Measurements from ENCODE around the gene PCBD2.

The PCBD2 gene

GRCh38 chr5:135009736-135010501, 105.0 kb downstream of the PCBD2 start:
- Mint-ChIP-seq H3K27ac (no peak overlapping the region), H3K9me3 (no peaks in the 10 kb centered on the region), H3K4me1 (ENCODE audit: low read depth) (no peaks in the 10 kb centered on the region), H3K4me3 (no peak overlapping the region), H3K36me3 (ENCODE audit: low read depth) (no peaks in the 10 kb centered on the region), H3K27me3 (ENCODE audit: low read depth) (peaks cover 3% of the 10 kb centered on the region)
- DNase-seq (ENCODE audit: low spot score), result no peak

GRCh38 chr5:135010502-135011354, 105.8 kb downstream of the PCBD2 start:
- Mint-ChIP-seq H3K9me3 (no peaks in the 10 kb centered on the region), H3K27ac (no peak overlapping the region), H3K4me3 (no peak overlapping the region), H3K4me1 (ENCODE audit: low read depth) (no peaks in the 10 kb centered on the region), H3K36me3 (ENCODE audit: low read depth) (no peaks in the 10 kb centered on the region), H3K27me3 (ENCODE audit: low read depth) (peaks cover 3% of the 10 kb centered on the region)
- DNase-seq (ENCODE audit: low spot score), result no peak

- DNase-seq (ENCODE audit: low spot score), result no peak
- H3K4me3 Mint-ChIP-seq, result no peak overlapping the region
- H3K9me3 Mint-ChIP-seq, result no peaks in the 10 kb centered on the region
- H3K4me1 Mint-ChIP-seq (ENCODE audit: low read depth), result no peaks in the 10 kb centered on the region
- no peak overlapping the region for H3K27ac Mint-ChIP-seq
- peaks cover 3% of the 10 kb centered on the region for H3K27me3 Mint-ChIP-seq (ENCODE audit: low read depth)
- no peaks in the 10 kb centered on the region for H3K36me3 Mint-ChIP-seq (ENCODE audit: low read depth)
These were observed 106.6 kb downstream of the PCBD2 start for GRCh38 chr5:135011355-135012032.

- H3K4me1 Mint-ChIP-seq (ENCODE audit: low read depth), result no peaks in the 10 kb centered on the region
- peaks cover 3% of the 10 kb centered on the region for H3K27me3 Mint-ChIP-seq (ENCODE audit: low read depth)
- H3K36me3 Mint-ChIP-seq (ENCODE audit: low read depth), result no peaks in the 10 kb centered on the region
- DNase-seq (ENCODE audit: low spot score), result no peak
- no peaks in the 10 kb centered on the region for H3K9me3 Mint-ChIP-seq
- no peak overlapping the region for H3K4me3 Mint-ChIP-seq
- no peak overlapping the region for H3K27ac Mint-ChIP-seq
These were observed 107.2 kb downstream of the PCBD2 start for GRCh38 chr5:135012033-135012588.
